Cerebellar nuclear complex (tissue), 1 donor: Measurements from ENCODE around the gene PCDHB15.

Source experiments
- DNase-seq, 2 experiments: peaks; one replicate each; lab custom pipeline; 2025; lab: John Stamatoyannopoulos, UW

Gene PCDHB15

GRCh38 chr5:141250576-141250975, 5.4 kb downstream of the PCDHB15 start:
- DNase-seq = no peak

GRCh38 chr5:141258464-141258863, 13.3 kb downstream of the PCDHB15 start:
- no peak for DNase-seq

GRCh38 chr5:141258948-141259347, 13.8 kb downstream of the PCDHB15 start:
- DNase-seq = no peak

GRCh38 chr5:141260458-141261237, 15.5 kb downstream of the PCDHB15 start:
- DNase-seq = no peak

GRCh38 chr5:141261238-141261546, 16.0 kb downstream of the PCDHB15 start:
- no peak for DNase-seq

GRCh38 chr5:141269195-141269594, 24.0 kb downstream of the PCDHB15 start:
- no peak for DNase-seq

- DNase-seq = no peak
Observed at GRCh38 chr5:141272906-141273305, 27.7 kb downstream of the PCDHB15 start.

GRCh38 chr5:141298376-141298775, 53.2 kb downstream of the PCDHB15 start:
- DNase-seq = no peak
